Chondrocyte (in vitro differentiated cells): Measurements from ENCODE around the gene ALS2CL. TPM values are rescaled to one million over a fixed set of nuclear protein-coding genes. Genes with fewer than 3 reads are reported as not detected.
"Not testable (repeated sequence)": the region's sequence is repeated elsewhere in the genome, so short reads cannot be mapped to it uniquely, and the experiment has no call there.

ENCODE experiments used
- DNase-seq: peaks from one replicate; pipeline ENCODE4 v3.0.0; 2021; ENCODE audit warnings: mixed read lengths, low spot score
- H3K27ac Mint-ChIP-seq: one replicate; pipeline ENCODE4 v1.8.0; 2021; ENCODE audit warnings: mild to moderate bottlenecking, moderate library complexity, mixed read lengths; ENCODE audit not compliant: unreplicated experiment
- H3K27me3 Mint-ChIP-seq: 2 replicates; pipeline ENCODE4 v1.8.0; 2021; ENCODE audit warnings: low read depth, mixed read lengths
- H3K36me3 Mint-ChIP-seq: 2 replicates; pipeline ENCODE4 v1.8.0; 2021; ENCODE audit warnings: low read depth, mixed read lengths
- H3K4me1 Mint-ChIP-seq: 2 replicates; pipeline ENCODE4 v1.8.0; 2021; ENCODE audit warnings: low read depth, mild to moderate bottlenecking, mixed read lengths
- H3K4me3 Mint-ChIP-seq: one replicate; pipeline ENCODE4 v1.8.0; 2021; ENCODE audit warnings: mild to moderate bottlenecking, moderate library complexity, mixed read lengths; ENCODE audit not compliant: unreplicated experiment
- H3K9me3 Mint-ChIP-seq: 2 replicates; pipeline ENCODE4 v1.8.0; 2021; ENCODE audit warnings: low read depth, mixed read lengths
- long read RNA-seq: library from polyadenylated mRNA; stranded (forward); transcript quantifications from one replicate; pipeline ENCODE4 v2.0.0, GENCODE V29; 2021
- total RNA-seq: library from RNA; stranded (reverse); gene quantifications from 3 replicates; pipeline ENCODE4 v1.2.1, GENCODE V29; 2021
- TF ChIP-seq, protein P1 (sequence below): fragments of 200-600 bp; sonication (generic); IDR thresholded peaks from 2 replicates; pipeline ENCODE4 v1.5.0; 2021; ENCODE audit warnings: antibody characterized with exemption, mild to moderate bottlenecking, moderate library complexity

The ALS2CL gene
- total RNA-seq: 1.4 to 5.2 TPM (median 3.6 TPM) in 3 replicates
- long read RNA-seq, full-length matches to known transcripts: 1 of 4 reads
- long read RNA-seq, partial matches to known transcripts: 1 of 4 reads
- long read RNA-seq, other reads (novel, unspliced or antisense): 2 of 4 reads

GRCh38 chr3:46693038-46693891 lies at the start of gene ALS2CL:
ALS2CL (minus strand) TSS chr3:46693679; CDS start chr3:46689440, 4,239 bp downstream.
- Mint-ChIP-seq H3K4me1 (peaks cover 35% of the 10 kb centered on the region), H3K27me3 (no peaks in the 10 kb centered on the region), H3K9me3 (no peaks in the 10 kb centered on the region), H3K4me3 (peak within 1 kb of the TSS; percentile 75), H3K36me3 (no peaks in the 10 kb centered on the region), H3K27ac (peak within 1 kb of the TSS; percentile 66)
- TF ChIP-seq, protein P1, sequence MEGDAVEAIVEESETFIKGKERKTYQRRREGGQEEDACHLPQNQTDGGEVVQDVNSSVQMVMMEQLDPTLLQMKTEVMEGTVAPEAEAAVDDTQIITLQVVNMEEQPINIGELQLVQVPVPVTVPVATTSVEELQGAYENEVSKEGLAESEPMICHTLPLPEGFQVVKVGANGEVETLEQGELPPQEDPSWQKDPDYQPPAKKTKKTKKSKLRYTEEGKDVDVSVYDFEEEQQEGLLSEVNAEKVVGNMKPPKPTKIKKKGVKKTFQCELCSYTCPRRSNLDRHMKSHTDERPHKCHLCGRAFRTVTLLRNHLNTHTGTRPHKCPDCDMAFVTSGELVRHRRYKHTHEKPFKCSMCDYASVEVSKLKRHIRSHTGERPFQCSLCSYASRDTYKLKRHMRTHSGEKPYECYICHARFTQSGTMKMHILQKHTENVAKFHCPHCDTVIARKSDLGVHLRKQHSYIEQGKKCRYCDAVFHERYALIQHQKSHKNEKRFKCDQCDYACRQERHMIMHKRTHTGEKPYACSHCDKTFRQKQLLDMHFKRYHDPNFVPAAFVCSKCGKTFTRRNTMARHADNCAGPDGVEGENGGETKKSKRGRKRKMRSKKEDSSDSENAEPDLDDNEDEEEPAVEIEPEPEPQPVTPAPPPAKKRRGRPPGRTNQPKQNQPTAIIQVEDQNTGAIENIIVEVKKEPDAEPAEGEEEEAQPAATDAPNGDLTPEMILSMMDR: no peak
- DNase-seq: no peak

DNA sequence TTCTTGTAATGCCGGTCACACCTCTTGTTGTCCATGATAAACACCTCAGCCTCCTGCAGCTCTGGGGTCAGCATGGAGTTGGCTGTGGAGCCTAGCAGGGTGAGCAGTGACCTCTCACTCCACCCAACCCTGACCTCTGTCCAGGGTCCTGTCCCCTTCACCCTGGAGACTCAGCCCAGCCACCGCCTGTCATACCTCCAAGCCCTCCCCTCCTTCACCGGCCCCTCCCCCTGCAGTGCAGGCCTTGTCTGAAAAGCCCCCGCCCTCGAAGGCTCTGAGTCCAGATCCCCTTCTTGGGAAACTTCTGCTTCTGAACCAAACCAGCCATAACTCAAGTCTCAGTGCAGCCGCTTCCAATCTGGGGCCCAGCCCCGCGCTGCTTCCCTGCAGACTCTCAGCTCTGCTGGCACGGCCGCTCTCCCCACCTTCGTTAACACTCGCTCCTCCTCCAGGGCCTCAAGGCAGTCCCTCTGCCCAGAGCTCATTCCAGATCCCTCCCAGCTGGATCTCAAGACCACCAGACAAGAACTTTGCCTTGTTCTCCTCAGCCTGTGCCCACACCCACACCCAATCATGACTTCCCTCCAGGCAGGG lies 49.6 kb upstream of the ALS2CL start:
- H3K9me3 Mint-ChIP-seq: peaks cover 3% of the 10 kb centered on the region
- no peaks in the 10 kb centered on the region for H3K4me1 Mint-ChIP-seq
- no peak overlapping the region for H3K27ac Mint-ChIP-seq
- TF ChIP-seq, protein P1: no peak
- peaks cover 1% of the 10 kb centered on the region for H3K36me3 Mint-ChIP-seq
- no peak for DNase-seq
- peaks cover 18% of the 10 kb centered on the region for H3K27me3 Mint-ChIP-seq
- no peak overlapping the region for H3K4me3 Mint-ChIP-seq

DNA sequence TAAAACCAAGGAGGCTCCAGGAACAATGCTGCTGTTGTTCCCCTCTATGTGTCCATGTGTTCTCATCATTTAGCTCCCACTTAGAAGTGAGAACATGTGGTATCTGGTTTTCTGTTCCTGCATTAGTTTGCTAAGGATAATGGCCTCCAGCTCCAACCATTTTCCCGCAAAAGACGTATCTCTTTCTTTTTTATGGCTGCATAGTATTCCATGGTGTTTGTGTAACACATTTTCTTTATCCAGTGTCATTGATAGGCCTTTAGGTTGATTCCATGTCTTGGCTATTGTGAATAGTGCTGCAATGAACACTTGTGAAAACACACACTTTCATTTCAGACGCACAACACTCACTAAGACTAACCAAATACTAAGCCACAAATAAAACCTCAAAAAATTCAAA lies 46.1 kb upstream of the ALS2CL start:
- H3K27ac Mint-ChIP-seq, H3K4me1 Mint-ChIP-seq, DNase-seq, H3K36me3 Mint-ChIP-seq, H3K4me3 Mint-ChIP-seq, H3K9me3 Mint-ChIP-seq: not testable (repeated sequence)
- H3K27me3 Mint-ChIP-seq: peaks cover 27% of the 10 kb centered on the region

- TF ChIP-seq, protein P1: no peak
- DNase-seq: no peak
- H3K9me3 Mint-ChIP-seq: peaks cover 3% of the 10 kb centered on the region
- H3K4me3 Mint-ChIP-seq: no peak overlapping the region
- peaks cover 1% of the 10 kb centered on the region for H3K36me3 Mint-ChIP-seq
- no peaks in the 10 kb centered on the region for H3K4me1 Mint-ChIP-seq
- peaks cover 33% of the 10 kb centered on the region for H3K27me3 Mint-ChIP-seq
- no peak overlapping the region for H3K27ac Mint-ChIP-seq
Observed at GRCh38 chr3:46737329-46737731, 43.9 kb upstream of the ALS2CL start.

DNA sequence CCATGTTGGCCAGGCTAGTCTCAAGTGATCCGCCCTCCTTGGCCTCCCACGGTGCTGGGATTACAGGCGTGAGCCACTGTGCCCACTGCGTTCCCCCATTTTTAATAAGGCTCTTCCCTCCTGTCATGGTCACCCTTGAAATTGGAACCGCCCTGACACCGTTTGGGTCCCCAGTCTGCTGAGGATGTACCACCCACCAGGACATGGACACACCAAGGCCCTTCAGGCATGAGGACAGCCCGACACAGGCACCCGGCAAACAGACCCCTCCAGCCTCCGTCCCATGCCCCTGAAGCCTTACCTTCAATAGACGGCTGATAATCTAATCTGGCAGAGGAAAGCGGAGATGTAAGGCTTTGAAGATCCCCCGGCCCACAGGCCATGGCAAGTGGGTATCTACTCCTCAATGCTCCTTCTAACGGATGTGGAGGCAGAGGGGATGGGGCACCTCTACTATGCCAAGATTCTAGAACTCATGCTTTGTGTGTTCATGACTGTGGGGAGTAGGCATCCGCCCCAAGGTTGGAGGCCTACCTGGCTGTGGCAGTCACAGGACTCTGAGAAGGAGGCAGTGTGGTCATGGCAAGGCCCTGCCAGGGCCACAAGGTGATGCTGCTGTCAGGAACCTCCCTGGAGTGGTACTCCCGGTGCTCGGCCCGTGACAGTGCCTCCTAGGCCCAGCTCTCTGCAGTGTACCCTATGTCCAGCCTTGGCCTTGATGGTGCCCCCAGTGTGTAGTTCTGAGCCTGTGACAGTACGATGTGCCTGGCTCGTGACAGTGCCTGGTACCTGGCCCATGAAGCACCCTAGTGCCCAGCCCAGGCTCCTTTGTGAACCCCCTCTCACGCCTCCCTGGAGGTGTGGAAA lies 42.8 kb upstream of the ALS2CL start:
- Mint-ChIP-seq H3K27ac (no peak overlapping the region), H3K36me3 (no peaks in the 10 kb centered on the region), H3K4me3 (no peak overlapping the region), H3K27me3 (peaks cover 40% of the 10 kb centered on the region), H3K9me3 (peaks cover 3% of the 10 kb centered on the region), H3K4me1 (no peaks in the 10 kb centered on the region)
- TF ChIP-seq, protein P1: no peak
- DNase-seq: no peak
